Mucosa of rectum (tissue), 2 donors: Measurements from ENCODE around the gene MYBPH.

ENCODE experiments used
- H3K27ac ChIP-seq, 2 donors: one replicate each; pipeline ENCODE4 v1.7.0; 2013; ENCODE audit warnings: inconsistent platforms in 2 of 2, low read depth in 2 of 2, low read length in 2 of 2
- H3K27me3 ChIP-seq, 2 donors: one replicate each; pipeline ENCODE4 v1.7.0; 2013; ENCODE audit warnings: low read length in 2 of 2; ENCODE audit not compliant: control insufficient read depth in 2 of 2, insufficient read depth in 2 of 2
- H3K36me3 ChIP-seq, 2 donors: one replicate each; pipeline ENCODE4 v1.7.0; 2013; ENCODE audit warnings: low read length in 2 of 2; ENCODE audit not compliant: control insufficient read depth in 2 of 2, insufficient read depth in 2 of 2
- H3K4me1 ChIP-seq, 2 donors: one replicate each; pipeline ENCODE4 v1.7.0; 2013; ENCODE audit warnings: low read length in 2 of 2, mild to moderate bottlenecking in 1 of 2; ENCODE audit not compliant: control insufficient read depth in 2 of 2, insufficient read depth in 2 of 2
- H3K4me3 ChIP-seq, 2 donors: one replicate each; pipeline ENCODE4 v1.7.0; 2013; ENCODE audit warnings: low read length in 2 of 2
- H3K9ac ChIP-seq, 2 donors: one replicate each; pipeline ENCODE4 v1.7.0; 2013; ENCODE audit warnings: low read length in 2 of 2, low read depth in 1 of 2, mild to moderate bottlenecking in 1 of 2
- H3K9me3 ChIP-seq, 2 donors: one replicate each; pipeline ENCODE4 v1.7.0; 2013; ENCODE audit warnings: low read length in 2 of 2; ENCODE audit not compliant: control insufficient read depth in 2 of 2
- donor health status: healthy.
- donor health status: Normal muscosa, but diverticular disease.

Gene MYBPH

DNA sequence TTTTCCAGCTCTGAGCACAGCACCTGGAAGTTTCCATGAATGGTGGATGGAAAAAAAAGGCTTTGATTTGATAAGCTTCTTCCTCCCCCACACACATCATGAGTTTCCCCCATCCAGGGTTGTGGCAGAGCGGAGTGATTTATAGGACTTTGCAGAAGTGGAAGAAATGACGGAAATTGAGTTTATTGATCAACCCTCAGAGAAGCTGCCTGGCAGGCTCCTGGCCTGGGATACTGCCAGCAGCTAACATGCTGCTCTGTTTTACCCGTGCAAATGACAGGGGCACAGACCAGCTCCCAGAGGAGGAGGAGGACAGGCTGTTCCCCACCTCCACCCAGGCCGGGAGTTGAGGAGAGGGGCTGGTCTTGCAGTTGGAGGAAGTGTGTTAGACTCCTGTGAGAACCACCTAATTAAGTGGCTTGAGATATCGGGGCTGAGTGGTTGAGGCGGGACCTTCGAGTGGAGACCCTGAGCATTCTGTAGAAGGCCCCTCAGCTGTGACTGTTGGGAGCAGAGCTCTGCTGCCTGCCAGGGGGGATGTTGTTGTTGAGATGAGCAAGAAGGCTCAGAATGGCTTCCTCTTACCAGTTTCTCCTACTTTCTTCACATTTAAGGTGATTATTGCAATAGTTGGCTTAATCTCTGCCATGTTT, 26.3 kb downstream of the MYBPH start:
- H3K27me3 ChIP-seq: peaks cover 0 to 2% of the 10 kb centered on the region in 2 donors
- no peaks in the 10 kb centered on the region for H3K4me1 ChIP-seq
- H3K4me3 ChIP-seq: no peak overlapping the region
- H3K9me3 ChIP-seq: no peaks in the 10 kb centered on the region
- no peaks in the 10 kb centered on the region for H3K36me3 ChIP-seq
- no peak overlapping the region for H3K9ac ChIP-seq
- H3K27ac ChIP-seq: no peak overlapping the region

DNA sequence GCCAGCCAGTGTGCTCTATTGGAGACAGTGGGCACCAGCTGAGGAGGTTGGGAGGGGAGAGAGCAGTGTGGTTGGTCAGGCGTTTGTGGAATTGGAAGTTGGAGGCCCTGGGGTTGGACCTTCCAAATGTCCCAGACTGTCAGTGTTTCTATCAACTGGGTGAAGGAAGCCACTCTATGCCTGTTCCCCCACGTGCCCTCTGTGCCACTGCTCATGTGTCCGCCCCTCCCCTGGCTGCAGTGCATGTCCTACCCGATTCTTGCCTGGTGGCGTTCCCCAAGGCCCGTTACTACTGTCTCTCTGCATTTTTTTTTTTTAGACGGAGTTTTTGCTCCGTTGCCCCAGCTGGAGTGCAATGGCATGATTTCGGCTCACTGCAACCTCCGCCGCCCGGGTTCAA, 27.0 kb downstream of the MYBPH start:
- Histone ChIP-seq H3K9ac (no peak overlapping the region), H3K4me1 (no peaks in the 10 kb centered on the region)

DNA sequence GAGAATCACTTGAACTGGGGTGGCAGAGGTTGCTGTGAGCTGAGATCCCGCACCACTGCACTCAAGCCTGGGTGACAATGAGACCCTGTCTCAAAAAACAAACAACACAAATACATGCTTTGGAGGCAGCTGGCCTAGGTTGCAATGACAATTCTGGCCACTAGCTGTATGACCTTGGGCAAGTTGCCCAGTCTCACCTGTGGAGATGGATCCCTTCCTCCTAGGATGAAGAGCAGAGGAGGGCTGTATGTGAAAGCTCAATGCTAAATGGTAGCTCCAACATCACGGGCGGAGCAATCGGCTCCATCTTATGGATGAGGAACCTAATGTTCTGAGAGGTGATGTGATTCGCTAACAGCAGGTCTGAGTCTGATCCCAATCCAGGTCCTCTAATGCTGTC, 27.5 kb downstream of the MYBPH start:
- no peaks in the 10 kb centered on the region for H3K4me1 ChIP-seq
- no peak overlapping the region for H3K27ac ChIP-seq
- no peak overlapping the region for H3K9ac ChIP-seq

More for the DNA sequence above, 27.0 kb downstream of the MYBPH start:
- H3K27me3 ChIP-seq: peaks cover 0 to 2% of the 10 kb centered on the region in 2 donors
- H3K9me3 ChIP-seq: no peaks in the 10 kb centered on the region
- no peak overlapping the region for H3K4me3 ChIP-seq
- H3K36me3 ChIP-seq: no peaks in the 10 kb centered on the region
- H3K27ac ChIP-seq: no peak overlapping the region

DNA sequence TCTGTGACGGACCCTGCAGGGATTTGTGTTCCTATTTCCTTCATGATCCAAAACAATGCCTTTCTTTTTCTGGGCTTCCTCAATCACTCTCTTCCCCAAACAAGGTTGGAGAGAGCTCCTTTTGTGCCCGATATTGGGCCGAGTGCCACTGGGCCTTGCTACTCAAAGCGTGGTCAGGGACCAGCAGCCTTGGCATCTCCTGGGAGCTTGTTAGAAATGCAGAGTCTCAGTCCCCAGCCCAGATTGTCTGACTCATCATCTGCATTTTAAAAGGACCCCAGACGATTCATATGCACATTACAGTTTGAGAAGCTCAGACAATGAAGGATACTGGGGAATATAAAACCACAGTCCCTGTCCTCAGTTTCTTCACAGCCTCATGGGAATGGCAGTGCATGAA, 28.2 kb downstream of the MYBPH start:
- Histone ChIP-seq H3K27ac (no peak overlapping the region), H3K27me3 (peaks cover 0 to 2% of the 10 kb centered on the region in 2 donors), H3K36me3 (no peaks in the 10 kb centered on the region), H3K4me1 (no peaks in the 10 kb centered on the region), H3K9me3 (no peaks in the 10 kb centered on the region), H3K9ac (no peak overlapping the region), H3K4me3 (no peak overlapping the region)

More for the DNA sequence above, 27.5 kb downstream of the MYBPH start:
- Histone ChIP-seq H3K4me3 (no peak overlapping the region), H3K27me3 (peaks cover 0 to 2% of the 10 kb centered on the region in 2 donors), H3K9me3 (no peaks in the 10 kb centered on the region), H3K36me3 (no peaks in the 10 kb centered on the region)

DNA sequence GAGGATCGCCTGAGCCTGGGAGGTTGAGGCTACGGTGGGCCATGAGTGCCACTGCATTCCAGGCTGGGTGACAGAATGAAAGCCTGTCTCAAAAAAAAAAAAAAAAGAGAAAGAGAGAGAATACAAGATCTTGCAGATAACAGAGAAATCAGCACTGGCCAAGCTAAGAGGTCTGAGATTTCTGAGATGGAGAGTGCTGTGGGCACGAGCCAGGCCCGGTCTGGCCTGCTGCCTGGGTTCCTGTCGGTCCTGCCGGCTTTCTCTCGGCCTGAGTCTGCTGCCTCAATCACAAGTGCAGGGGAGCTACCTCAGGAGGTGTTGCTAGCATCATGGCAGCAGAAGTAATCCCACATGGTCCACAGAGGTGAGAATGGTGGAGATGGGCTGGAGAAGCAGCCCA, 29.1 kb downstream of the MYBPH start:
- Histone ChIP-seq H3K9me3 (no peaks in the 10 kb centered on the region), H3K4me3 (no peak overlapping the region), H3K27me3 (peaks cover 0 to 2% of the 10 kb centered on the region in 2 donors), H3K9ac (no peak overlapping the region), H3K36me3 (no peaks in the 10 kb centered on the region), H3K27ac (no peak overlapping the region), H3K4me1 (no peaks in the 10 kb centered on the region)

DNA sequence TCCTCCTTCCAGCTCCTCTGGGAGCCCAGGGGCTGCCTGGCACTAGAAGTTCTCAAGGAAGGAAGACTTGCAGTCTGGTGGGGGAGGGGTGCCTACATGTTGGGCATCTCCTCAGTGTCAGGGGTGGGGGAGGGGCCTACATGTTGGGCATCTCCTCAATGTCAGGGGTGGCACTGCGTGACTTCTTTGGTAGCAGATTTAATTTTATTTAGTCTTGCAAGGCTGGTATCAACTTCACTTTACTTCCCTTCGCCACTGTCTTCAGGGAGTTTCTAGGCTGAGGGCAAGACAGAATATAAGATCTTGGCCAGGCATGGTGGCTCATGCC, 29.6 kb downstream of the MYBPH start:
- H3K9me3 ChIP-seq: no peaks in the 10 kb centered on the region
- H3K27me3 ChIP-seq: peaks cover 0 to 2% of the 10 kb centered on the region in 2 donors
- H3K4me1 ChIP-seq: no peaks in the 10 kb centered on the region
- no peaks in the 10 kb centered on the region for H3K36me3 ChIP-seq
- H3K9ac ChIP-seq: no peak overlapping the region
- H3K27ac ChIP-seq: no peak overlapping the region
- H3K4me3 ChIP-seq: no peak overlapping the region

DNA sequence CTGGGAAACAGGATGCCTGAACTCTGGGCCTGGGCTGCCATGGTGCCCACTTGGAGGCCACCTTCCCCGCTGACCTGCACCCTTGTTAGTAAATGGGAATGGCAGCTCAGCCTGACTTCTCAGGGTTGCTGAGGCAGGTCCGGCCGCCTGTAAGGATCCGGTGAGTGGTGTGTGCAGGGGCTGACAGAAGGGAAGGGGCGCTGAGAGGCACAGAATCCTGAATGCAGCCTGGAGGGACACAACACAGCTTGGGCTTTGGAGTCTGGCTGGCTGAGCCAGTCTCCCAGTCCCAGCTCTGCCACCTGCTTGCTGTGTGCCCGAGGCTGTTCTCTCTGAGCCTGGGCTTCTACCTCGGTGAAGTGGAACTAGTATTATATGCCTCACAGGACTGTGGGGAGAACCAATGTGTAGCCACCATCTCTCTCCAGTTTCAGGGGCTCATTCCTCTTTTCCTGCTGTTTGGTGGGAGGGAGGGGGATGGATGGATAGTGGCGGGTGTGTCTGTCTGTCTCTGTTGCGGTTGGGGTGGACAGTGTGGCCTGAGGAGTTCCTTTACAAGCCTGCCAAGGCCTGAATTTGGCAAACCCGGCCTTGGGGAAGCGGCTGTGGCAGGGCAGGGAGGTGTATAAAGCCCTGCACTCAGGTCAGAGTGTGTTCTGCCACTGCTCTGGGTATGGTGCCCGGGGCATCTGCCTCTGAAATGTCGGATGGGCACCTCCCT, 30.1 kb downstream of the MYBPH start:
- Histone ChIP-seq H3K27ac (no peak overlapping the region), H3K27me3 (peaks cover 0 to 2% of the 10 kb centered on the region in 2 donors), H3K4me1 (no peaks in the 10 kb centered on the region), H3K36me3 (no peaks in the 10 kb centered on the region), H3K9ac (no peak overlapping the region), H3K4me3 (no peak overlapping the region), H3K9me3 (no peaks in the 10 kb centered on the region)

DNA sequence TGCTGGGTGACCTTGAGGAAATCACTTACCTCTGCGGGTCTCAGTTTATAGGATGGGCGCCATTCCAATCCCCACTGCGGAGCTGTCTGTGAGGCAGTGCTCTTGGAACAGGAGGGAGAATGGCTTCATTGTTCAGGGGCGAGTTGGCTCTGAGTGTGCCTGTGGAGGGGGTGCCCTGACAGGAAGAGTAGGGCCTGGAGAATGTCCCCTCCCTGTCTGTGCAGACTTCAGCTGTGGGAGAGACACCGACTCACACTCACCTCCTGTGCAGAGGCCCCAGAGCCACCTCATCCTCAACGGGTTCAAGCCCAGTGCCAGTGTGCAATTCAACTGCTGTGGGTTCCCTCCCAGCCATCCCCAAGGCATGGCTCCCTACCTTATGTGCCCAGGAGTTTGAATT, 31.0 kb downstream of the MYBPH start:
- Histone ChIP-seq H3K9me3 (no peaks in the 10 kb centered on the region), H3K4me3 (no peak overlapping the region), H3K4me1 (no peaks in the 10 kb centered on the region), H3K27me3 (no peaks in the 10 kb centered on the region), H3K9ac (no peak overlapping the region), H3K36me3 (no peaks in the 10 kb centered on the region), H3K27ac (no peak overlapping the region)

DNA sequence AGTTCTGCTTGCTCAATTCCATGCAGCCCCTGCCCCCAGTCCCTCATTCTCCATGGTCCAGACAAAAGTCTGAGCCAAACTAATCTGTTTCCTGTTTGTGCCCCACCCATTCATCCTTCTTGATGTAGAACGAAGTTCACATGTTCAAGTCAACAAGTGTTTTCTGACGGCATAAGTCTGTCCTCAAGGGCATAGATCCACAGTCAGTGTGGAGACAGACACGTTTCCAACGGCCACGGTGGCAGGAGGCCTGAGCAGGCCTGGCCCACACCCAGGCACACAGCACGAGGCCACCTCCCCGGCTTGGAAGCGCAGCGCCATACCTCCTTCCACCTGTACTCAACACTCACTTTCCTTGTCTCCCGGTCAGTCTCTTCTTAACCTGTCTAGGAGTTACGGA, 32.0 kb downstream of the MYBPH start:
- no peak overlapping the region for H3K9ac ChIP-seq
- no peaks in the 10 kb centered on the region for H3K36me3 ChIP-seq
- no peaks in the 10 kb centered on the region for H3K27me3 ChIP-seq
- no peaks in the 10 kb centered on the region for H3K4me1 ChIP-seq
- no peak overlapping the region for H3K4me3 ChIP-seq
- H3K9me3 ChIP-seq: no peaks in the 10 kb centered on the region
- H3K27ac ChIP-seq: no peak overlapping the region

DNA sequence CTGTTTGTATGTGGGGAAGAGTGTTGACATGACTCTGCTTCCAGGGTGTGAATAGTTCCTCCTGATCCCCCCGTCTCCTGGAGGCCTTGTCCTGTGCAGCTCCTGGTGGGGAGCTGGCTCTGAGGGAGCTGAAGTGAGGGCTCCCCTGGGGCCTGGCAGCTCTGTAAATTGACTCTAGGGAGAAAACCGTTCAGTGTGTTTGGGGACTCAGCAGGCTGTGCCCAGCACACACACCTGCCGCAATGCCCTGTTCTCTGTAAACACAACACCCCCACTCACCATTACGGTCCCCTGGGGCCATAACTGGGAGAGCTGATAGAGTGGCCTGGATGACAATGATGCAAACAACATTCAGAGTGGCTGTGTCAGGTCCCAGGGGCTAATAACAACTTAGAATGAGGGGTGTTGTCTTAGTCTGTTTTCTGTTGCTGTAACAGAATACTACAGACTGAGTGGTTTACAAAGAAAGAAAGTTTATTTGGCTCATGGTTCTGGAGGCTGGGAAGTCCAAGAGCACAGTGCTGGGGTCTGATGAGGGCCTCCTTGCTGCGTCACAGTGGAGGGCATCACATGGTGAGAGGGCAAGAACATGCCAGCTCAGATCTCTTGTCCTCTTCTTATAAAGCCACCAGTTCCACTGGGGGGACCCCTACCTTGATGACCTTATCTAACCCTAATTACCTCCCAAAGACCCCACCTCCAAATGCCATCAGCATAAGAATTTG, 32.8 kb downstream of the MYBPH start:
- H3K27ac ChIP-seq: no peak overlapping the region
- no peak overlapping the region for H3K9ac ChIP-seq

More for the DNA sequence above, 32.8 kb downstream of the MYBPH start:
- Histone ChIP-seq H3K4me1 (no peaks in the 10 kb centered on the region), H3K27me3 (no peaks in the 10 kb centered on the region), H3K4me3 (no peak overlapping the region), H3K9me3 (no peaks in the 10 kb centered on the region), H3K36me3 (no peaks in the 10 kb centered on the region)
